Measurements from ENCODE around the gene POLA2.

Gene POLA2

GRCh38 chr11:65327021-65327420, 65.3 kb downstream of the POLA2 start:
- TF ChIP-seq CTCF (IDR thresholded peaks at IDR 0.05): no peak

GRCh38 chr11:65329478-65329877, 67.7 kb downstream of the POLA2 start:
- TF ChIP-seq CTCF (IDR thresholded peaks at IDR 0.05): no peak

- TF ChIP-seq CTCF (IDR thresholded peaks at IDR 0.05): peak; percentile 82
Measured at GRCh38 chr11:65329944-65330403, 68.2 kb downstream of the POLA2 start.

DNA sequence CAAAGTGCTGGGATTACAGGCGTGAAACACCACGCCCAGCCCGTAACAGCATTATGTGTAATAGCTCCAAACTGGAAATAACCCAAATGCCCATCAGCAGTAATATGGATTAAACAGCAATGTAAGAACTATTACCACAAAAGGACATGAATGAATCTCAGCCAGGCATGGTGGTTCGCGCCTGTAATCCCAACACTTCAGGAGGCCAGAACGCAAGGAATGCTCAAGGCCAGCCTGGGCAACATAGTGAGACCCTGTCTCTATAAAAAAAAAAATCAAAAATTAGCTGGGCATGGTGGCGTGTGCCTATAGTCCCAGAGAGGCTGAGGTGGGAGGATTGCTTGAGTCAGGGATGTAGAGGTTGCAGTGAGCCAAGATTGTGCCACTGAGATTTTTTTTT, 68.8 kb downstream of the POLA2 start:
- TF ChIP-seq CTCF (IDR thresholded peaks at IDR 0.05): no peak

DNA sequence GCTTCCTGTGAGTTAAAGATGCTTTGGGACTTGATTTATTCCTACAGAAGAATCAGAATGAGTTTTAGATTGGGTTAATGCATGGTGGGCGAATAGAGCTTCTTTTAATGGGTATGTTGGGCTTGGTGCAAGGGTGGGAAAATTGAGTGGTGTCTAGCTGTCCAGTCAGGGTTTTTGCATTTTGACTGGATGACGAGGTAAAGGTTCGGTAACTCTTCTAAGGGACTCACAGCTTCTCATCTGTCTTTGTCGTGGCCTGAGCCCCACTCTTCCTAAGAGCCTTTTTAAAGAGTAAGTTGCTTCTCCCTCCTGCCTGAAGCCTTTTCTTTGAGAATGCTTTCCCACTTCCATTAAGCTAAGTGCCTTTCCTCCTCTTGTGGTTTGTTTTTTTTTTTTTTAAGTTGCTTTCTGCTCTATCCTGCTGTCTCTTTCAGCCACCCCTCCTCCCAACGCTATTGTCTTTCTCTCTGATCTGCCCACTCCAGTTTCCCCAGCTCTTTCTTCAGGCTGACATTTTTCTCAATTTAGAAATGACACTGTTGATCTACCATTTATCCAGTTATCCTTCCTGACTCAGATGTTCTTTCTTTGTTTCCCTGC, 73.0 kb downstream of the POLA2 start:
- TF ChIP-seq CTCF (IDR thresholded peaks at IDR 0.05): no peak

DNA sequence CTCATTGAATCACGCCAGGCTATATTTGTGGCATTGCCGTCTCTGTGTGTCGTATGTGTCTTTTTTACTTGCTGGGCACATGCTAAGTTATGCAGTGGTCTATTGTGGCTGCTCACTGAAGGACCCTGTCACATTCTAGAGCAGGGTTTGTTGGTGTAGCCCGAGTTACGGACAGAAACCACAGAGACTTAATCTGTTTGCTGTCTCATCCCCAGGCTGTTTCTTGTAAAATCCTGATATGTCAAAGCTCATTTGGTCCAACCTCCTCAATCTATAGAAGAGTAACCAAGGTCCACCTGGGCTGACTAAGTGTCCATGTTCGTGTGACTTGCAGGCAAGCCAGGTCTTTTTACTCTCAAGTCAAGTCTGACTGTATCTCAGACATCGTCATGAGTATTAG, 76.9 kb downstream of the POLA2 start:
- no peak for TF ChIP-seq CTCF (IDR thresholded peaks at IDR 0.05)

DNA sequence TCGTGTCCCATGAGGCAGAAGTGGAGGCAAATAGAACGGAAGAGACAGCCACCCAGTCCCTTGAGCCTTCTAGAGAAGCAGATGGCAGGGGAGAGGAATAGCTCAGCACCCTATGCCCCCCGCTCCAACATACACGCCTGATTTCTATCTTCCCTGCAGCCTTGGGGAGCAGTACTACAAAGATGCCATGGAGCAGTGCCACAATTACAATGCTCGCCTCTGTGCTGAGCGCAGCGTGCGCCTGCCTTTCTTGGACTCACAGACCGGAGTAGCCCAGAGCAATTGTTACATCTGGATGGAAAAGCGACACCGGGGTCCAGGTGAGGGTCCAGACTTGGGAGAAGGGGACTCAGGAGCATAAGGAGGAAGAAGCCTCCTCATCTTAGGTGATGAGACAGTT, 78.5 kb downstream of the POLA2 start:
- TF ChIP-seq CTCF (IDR thresholded peaks at IDR 0.05): no peak

GRCh38 chr11:65341856-65342255, 80.1 kb downstream of the POLA2 start:
- TF ChIP-seq CTCF (IDR thresholded peaks at IDR 0.05): no peak
